GM19452 (cell line): ENCODE data around the gene SDK2.

ENCODE experiments used
- ATAC-seq: cut with Tn5 transposase; IDR thresholded peaks from one replicate; pipeline ENCODE4 v1.9.1; 2021; ENCODE audit not compliant: unreplicated experiment

Gene SDK2

DNA sequence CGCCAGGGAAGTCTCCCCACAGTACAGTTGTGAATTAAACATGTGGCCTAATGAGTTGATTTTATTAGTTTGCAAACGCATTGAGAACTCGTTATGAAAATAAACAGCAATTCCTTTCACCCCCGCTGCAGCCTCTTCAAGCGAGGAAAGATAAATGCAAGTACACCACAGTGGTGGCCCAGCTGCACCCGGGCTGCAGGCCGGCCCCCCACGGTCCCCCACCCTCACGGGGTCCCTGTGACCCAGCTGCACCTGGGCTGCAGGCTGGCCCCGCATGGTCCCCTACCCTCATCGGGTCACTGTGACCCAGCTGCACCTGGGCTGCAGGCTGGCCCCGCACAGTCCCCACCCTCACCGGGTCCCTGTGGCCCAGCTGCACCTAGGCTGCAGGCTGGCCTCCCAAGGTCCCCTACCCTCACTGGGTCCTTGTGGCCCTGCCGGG is 32.2 kb downstream of the SDK2 start:
- ATAC-seq, result no peak

DNA sequence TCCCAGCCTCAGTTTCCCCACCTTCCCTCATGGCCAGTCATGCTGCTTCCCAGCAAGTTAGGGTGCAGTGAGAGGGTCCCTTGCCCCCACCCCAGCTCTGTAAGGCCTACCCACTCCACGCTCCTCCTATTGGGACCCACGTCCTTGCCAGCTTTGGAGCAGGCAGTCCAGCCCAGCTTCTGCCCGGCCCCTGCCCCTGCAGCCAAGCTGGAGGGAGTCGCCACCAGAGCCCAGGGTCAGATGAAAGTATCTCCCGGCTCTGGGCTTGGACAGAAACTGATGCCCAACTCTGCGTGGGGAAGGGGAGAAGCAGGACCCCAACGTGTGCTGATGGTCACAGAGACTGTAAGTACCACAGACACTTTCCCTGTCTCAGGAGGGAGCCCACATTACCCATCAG is 32.6 kb downstream of the SDK2 start:
- ATAC-seq, result no peak

DNA sequence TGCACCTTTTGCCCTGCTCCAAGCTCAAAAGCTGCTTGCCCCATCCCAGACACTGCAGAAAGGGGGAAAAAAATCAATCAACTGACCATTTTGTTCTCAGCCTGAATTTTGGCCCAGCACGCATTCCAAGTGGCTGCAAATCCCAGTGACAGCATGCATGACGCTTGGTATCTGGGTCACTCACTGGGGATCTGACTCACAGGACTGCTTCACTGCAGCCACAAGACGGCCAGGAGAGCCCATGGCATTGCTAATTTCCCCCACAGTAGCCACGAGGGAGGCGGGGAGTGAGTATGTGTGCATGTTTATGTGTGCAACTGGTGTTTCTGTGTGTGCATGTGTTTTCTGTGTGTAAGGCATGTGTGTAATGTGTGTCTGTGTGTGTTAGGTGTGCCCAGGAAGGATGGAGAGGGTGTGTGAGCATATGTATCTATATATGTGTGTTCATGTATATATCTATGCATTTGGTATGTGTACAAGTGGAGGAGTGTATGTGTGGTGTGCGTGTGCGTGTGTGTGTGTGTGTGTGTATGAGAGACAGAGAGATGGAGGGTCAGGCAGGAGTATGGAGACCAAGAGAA is 33.8 kb downstream of the SDK2 start:
- ATAC-seq, result no peak

DNA sequence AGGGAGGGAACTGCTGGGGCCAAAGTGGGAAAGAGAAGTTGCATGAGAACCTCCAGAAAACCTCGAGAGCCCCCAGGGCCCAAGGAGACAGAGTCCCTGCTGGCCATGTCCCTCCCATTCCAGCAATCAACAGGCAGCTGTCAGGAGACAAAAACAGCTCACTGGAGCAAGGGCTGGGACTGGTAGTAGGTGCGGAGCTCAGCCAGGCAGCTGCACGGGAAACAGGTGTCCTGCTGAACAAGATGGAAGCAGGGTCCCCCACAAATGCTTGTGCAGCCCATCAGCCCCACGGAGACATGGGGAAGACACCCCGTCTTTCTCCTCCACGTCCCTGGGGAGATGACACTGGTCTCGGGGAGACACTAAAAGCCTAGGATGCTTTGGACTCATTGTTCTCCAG is 34.5 kb downstream of the SDK2 start:
- no peak for ATAC-seq

DNA sequence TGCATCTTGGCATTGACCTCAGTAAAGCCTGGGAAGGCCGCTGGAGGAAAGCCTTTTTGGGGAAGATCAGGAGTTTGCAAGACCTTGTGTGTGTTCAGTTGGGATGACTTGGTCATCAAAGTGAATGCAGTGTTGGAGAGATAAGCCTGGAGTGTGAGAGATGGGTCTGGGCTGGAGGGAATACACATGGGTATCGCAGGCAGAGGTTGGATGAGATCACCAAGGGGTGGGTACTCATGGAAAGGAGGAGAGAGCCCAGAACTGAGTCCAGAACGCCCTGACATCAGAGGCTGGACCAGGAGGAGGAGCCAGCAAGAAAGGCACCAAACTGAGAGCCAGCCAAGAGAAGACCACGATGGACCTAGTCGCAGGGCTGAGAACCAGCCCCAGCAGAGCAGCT is 35.2 kb downstream of the SDK2 start:
- no peak for ATAC-seq

DNA sequence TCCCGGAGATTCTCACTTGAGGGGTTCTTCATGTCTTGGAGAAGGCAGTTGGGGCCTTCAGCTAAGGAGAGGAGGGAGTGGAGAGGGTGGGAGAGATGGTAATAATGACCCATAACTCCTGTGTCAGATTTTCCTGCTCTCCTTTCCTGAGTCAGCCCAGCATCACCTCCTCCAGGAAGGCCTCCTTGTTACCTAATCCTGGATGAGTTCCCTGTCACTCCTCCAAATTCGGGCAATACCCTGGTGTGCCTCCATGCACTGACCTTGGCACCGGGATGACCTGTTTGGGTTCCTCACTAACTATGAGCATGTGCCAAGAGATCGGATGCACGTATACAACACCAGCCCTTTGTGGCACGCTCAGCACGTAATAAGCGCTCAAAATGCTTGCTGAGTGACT is 38.8 kb downstream of the SDK2 start:
- no peak for ATAC-seq

DNA sequence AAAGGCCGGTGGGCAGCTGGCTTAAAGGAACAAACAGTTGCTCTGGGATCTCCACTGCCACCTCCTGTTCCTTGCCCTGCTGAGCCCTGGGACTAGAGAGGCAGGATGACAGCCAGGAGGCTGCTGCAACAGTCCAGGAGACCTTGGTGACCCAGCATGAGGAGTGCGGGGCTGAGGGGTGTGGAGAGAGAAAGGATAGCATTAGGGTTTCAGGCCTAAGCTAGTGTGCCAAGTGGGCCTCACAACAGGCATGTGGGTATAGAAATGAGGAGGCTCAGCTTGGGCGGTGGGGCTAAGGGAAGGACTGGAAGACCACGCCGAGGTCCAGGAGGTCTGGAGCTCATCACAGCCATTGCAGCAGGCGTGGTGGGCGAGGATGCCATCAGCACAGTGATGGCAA is 39.8 kb downstream of the SDK2 start:
- ATAC-seq, result no peak

DNA sequence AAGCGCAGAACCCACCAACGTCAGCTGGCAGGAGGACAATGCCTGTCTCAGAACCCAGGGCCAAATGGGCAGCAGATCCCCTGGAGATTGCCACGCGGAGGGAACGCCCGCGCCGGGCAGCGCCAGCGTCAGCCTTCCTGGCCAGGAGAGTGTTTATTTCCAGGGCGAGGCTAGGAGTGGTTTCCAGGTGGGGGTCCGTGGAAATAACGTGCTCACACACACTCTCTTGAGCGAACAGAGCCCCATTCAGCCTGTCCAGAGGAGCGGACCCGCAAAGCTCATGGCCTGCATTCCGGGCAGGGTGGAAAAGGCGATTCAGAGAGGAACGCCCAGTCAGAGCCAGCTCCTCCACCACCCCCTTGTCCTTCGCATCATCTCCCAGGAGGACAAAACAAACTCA is 40.3 kb downstream of the SDK2 start:
- no peak for ATAC-seq

DNA sequence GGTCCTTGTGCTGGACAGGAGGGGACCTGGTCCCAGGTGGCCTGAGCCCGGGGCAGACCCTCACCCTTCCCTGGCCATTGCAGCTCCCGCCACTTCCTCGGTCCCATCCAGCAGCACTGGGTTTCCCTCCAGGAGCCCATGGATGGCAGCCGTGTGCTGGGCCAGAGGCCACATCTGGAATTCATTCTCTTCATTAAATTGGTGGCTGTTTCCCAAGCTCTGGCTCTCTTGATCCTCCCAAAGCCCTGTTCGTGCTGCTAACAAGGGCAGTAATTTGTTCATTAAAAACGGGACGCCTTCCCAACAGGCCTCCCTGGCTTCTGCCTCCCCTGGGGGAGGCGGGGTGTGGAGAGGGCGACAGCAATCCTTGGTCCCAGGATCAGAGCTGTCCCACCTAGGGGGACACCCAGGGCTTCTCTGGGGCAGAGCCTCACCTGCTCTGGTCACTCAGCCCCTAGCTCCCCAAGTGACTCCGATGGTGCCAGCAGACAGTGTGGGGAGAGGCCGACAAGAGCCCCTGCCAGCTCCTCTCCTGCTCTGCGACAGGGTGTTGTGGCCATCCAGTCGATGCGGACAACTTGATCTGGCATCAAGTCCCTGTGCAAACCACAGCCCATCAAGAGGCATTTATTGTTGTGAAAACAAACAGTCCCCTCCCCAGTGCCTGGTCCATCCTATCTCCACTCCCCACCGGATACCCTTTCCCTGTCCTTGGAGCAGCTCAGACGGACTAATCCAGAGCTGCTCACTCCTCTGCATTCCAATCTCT is 44.0 kb downstream of the SDK2 start:
- ATAC-seq, result no peak

DNA sequence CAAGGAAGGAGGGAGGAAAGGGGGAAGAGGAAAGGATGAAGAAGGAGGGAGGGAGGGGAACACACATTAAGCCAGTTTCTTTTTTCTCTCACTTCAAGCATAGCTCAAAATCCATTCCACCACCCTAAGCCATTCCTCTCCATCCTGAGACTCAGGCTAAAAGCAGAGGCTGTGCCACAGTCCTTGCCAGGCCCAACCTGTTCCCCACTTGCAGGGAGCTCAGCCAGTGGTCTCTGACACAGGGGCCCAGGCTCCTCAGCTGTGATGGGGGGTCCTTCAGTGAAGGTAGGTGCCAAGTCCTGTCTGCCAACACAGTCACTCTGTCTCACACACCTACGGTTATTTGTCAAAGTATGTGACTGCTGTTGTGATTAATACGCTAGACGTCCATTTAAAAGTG is 44.6 kb downstream of the SDK2 start:
- no peak for ATAC-seq

DNA sequence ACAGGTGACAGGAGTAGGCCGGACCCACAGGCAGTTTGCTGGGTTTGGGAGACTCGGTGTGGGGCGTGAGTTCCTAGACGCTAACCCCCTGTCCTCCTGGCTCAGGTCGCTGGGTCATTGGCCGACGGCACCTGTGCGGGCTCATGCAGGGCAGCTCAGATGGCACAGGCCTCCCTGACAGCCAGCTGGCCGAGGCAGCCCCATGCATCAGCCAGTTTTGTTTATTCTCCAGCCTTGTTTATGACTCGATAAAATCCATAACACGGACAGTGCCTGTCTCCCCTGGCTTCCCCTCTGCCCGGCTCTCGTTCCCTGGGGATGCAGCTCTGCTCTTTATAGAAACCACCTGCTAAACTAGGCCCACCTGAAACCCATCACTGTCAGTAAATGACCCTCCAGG is 46.0 kb downstream of the SDK2 start:
- no peak for ATAC-seq

DNA sequence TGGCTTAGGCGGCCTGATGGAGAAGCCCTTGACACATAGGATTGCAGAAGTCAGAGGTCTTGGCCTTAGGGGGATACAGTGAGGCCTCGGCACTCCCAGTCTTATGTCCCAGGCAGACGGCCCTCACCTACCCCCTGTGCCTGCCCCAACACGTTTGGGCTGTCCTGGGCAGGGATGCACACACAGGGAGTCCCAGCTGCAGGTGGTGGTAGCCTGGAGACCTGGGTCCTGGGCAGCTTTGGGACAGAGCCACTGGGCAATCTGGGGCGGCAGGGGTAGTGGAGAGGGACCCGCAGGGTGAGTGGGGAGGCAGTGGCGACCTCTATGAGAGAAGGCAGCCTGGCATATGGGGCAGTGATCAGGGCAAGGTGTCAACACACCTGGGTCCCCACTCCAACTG is 48.3 kb downstream of the SDK2 start:
- no peak for ATAC-seq

DNA sequence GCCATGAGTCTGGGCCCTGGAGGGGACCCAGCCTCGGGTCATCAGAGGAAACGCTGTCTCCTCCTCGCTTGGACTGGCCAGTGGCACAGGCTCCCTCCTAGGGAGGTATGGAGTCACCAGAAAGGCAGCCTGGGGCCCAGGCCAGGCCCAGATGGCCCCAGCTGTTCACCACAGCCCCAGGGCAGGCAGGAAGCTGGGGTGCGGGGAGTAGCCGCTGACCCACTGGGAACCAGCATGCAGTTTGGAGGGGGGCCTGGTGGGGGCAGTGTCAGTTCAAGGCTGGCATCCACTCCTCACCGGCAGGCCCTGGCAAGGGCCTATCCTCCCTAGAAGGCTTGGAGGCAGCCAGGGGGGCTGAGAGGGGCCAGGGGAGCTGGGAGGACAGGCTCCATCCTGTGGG is 48.8 kb downstream of the SDK2 start:
- ATAC-seq, result no peak

DNA sequence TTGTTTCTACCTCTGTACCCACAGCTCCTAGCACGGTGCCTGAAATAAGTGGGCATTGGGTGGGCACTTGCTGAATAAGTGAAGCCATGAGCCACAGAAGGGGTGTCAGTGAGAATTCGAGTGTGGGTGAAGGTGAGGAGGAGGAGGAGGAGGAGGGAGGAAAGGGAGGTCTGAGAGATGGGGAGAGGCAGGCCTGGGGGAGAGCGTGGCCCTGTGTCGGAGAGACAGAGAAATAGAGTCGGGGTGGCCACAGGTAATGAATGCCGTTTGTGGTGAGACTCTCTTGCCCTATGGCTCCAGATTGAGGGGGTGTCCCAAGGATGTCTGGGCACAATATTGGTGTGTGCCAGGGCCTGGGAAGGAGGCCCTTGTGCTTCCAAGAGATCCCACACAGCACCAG is 49.2 kb downstream of the SDK2 start:
- ATAC-seq, result no peak

DNA sequence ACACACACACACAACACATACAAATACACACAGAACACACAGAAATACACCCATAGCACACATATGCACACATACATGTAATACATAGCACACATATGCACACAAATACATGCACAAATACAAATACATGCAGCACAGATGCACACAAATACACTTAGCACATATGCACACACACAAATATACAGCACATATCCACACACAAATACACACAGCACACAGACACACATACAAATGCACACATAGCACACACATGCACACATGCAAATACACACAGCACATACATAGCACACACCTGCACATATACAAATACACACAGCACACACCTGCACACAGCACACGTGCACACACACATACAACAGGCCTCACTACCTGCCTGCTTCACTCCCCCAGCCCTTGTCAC is 49.6 kb downstream of the SDK2 start:
- no peak for ATAC-seq

DNA sequence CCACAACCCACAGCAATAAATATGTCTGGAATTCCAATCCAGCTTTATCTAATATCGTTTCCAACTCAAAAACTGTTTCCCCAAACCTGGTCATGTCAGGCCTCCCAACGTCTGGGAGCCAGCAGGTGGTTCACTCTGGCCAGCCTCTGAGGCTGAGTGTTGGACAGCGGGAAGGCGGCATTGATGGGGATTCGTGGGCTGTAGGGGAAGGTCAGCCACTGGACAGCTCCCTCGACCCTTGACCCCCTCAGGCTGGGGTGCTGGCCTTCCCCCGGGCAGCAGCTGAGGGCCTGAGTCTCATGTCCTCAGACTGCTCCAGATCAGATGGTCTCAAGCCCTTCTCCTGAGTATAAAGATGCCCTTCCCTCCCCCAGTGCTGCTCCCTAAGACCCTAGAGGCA is 50.2 kb downstream of the SDK2 start:
- ATAC-seq, result no peak

DNA sequence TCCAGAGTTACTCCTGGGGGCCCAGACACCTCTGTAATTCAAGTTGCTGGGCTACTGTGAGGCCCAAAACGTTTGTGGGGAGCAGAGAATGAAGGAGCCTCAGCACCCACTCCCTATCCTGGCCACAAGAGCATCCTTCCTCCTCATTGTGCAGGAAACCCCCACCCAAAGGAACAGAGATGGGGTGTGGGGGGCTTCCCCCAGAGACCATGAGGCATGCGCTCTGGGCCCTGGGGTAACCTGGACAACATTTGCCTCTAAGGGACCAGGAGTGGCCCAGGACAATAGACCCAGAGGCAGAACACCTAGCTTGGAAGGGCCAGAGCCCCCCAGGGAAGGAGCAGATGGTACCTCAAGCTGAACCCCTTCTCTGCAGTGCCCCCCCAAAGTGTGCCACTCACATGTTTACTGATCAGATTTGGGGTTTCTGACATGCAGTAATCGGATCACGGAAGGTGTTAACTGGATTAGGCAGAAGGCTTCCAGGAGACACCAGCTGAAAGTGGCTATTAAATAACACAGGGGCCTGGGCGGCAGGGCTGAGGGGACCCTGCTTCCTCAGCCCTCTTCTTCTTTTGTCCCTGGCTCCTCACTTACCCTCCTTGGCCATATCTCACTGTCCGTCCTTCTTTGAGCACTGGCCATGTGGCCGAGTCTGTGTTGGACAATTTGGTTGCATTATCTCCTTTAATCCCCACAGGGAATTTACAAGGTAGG is 50.8 kb downstream of the SDK2 start:
- ATAC-seq, result no peak

DNA sequence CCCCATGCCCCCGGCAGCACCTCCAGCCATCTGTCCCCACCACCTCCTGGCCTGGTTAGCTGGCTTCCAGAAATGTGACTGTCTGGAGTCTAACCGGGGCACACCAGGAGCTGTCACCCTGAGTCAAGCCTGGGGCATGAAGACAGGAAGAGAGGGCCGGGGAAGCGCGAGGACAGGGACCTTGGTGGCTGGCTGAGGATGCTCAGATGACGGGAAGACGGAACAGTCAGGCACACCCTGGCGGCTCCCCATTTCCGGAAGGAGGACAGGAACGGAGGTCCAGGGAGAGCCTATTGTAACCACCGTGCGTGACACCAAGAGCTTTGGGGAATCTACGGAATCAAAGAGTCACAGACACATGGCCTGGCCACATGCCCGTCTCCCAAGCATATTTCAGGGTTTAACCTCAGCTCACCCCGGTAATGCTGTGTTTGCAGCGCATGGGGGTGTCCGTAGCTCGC is 51.7 kb downstream of the SDK2 start:
- no peak for ATAC-seq

DNA sequence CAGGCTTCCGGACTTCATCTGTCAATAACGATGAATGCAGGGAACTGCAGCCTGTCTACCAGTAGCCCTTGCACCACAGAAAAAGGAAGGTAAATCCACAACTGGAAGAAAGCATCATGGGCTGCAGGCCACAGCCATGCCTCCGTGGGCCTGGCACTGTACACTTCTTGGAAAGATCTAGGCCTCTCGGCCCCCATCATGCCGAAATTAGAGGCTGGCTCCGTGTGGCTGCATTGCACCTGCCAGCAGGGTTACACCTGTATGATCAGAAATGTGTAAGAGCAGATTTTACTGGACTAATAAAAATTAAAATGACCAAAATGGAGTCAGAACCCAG is 52.2 kb downstream of the SDK2 start:
- no peak for ATAC-seq

DNA sequence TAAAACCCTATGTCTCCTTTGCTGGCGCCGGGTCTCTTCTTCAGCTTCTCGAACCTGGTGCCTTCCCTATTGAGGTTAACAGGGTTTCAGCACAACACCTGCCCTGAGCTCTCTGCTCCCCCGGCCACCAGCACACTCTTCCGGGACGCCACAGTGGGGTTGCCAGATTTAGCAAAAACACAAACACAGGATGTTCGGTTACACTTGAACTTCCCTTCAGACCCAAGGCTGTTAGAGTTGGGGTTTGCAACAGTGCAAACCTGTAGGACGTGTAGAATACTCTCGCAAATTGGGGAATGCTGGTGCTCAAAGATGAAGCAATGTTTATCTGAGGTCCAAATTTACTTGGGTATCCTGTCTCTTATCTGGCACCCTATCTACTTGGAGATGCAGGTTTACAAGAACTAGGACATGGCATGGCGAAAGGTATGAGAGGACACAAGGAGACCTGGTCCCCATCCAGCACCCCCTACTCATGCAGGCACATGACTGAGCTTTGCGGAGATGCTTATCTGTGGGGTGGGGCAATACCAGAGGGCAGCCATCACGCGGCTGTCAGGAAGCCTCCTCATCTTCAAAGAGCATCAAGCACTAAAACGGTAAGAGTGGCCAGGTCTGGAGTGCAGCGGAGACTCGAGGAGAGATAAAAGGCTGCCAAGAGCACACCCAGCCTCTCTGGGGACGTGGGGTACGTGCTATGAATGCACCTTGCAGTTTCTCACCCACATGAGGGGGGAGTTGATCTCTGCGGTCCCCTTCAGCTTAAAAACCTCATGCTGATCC is 52.8 kb downstream of the SDK2 start:
- ATAC-seq, result peak; percentile 67

DNA sequence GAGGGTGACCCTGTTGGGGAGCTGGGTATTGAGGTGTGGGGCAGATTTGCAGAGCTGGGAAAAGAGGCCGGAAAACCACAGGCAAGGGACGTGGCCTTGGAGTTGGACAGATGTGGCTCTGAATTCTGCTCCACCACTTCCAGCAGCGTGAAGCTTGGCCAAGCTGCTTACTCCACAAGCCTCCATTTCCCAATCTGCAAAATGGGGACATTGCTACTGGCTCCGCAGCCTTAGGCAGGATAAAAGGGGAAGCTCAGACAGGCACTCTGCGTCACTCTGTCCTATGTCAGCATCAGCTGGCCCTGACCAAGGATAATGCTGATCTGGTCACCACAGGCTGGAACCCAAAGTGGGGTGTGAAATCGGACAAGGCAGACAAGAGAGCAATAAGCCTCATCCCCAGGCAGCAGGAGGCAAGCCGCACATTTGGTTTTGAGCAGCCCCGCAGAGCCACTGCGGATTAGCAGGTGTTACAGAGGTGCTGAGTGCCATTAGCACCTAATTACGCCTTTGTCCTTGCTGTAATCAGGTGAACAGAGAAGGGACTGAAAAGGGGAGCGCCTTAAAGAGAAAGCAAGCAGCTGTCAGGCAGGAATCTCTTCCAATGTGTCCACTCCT is 54.8 kb downstream of the SDK2 start:
- ATAC-seq, result no peak
